Measurements from ENCODE around the gene ADARB2. TPM values are rescaled to one million over a fixed set of nuclear protein-coding genes. Genes with fewer than 3 reads are reported as not detected.

The ADARB2 gene
- total RNA-seq, 2 experiments from 2014 or later = 0.17 to 0.30 TPM

DNA sequence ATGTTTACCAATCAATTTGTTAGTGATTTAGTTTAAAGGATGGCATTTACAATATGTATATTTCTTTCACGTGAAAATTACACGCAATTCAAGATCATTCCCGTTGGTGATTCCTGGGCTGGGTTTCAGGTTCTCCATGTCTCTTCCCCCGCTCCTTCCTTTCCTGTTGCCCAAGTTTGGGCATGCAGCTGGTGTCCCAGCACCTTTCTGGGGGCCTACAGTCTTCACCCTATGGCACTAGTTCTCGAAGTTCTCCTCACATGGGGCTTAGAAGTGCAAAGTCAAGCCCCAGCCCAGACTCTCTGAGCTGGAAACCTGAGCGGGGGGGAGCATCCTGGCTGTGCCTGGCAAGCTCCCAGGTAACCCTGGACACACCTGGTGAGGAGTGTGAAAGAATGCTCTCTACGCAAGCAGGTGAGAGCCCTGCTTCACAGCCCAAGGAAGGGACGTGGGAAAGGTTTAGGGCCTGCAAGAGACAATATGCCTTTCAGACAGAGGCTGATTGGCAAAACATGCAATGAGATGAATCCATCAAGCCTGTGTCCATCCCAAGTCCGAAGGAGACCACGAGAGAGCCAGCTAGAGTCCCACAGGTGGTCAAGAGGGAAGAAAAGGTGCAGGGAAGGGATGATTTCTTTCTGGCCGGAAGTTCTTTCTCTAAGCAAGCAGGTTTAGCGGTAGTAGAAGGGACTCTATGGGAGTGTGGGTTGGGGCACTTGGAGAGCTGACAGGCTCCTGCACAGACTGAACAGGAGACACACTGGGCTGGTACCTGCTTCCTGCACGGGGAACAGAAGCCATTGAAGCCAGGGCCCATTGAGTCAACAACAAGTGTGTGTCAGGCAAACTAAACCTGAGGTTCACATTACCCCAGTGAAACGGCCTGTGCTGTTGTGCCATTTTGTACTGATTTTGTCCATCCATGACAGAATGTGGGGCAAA is 131.1 kb downstream of the ADARB2 start:
- CTCF ChIA-PET = no interaction called here
- Mint-ChIP-seq H3K27me3 (peaks cover 17% of the 10 kb centered on the region), H3K36me3 (ENCODE audit: low read depth) (no peaks in the 10 kb centered on the region), H3K4me1 (no peaks in the 10 kb centered on the region), H3K9me3 (peaks cover 4% of the 10 kb centered on the region), H3K27ac (no peak overlapping the region), H3K4me3 (no peak overlapping the region)
- DNase-seq = no peak
- POLR2A ChIA-PET = no interaction called here

- POLR2A ChIA-PET = no interaction called here
- Mint-ChIP-seq H3K27ac (no peak overlapping the region), H3K4me1 (no peaks in the 10 kb centered on the region), H3K9me3 (peaks cover 4% of the 10 kb centered on the region), H3K27me3 (peaks cover 15% of the 10 kb centered on the region), H3K4me3 (no peak overlapping the region), H3K36me3 (ENCODE audit: low read depth) (no peaks in the 10 kb centered on the region)
- no peak for DNase-seq
- CTCF ChIA-PET = no interaction called here
Measured at GRCh38 chr10:1605121-1605520, 132.2 kb downstream of the ADARB2 start.

DNA sequence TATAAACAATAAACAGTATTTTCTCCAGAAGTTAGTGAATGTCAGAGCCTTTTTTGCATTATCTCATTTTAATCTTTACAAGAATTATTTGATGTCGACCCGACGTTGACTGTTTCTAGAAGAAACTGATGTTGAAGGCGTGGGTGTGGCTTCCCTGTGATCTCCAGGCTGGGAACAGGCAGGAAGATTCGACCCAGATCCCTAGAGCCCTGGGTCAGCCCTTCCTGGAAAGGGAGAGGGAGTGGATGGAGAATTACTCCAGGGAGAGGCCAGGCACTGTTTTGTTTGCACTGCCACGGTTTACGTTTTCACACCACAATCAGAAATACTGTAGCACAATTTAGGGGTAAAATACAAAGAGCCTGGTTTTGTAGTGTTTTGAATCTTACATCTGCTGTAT is 133.1 kb downstream of the ADARB2 start:
- Mint-ChIP-seq H3K27ac (no peak overlapping the region), H3K27me3 (peaks cover 12% of the 10 kb centered on the region), H3K4me1 (no peaks in the 10 kb centered on the region), H3K36me3 (ENCODE audit: low read depth) (no peaks in the 10 kb centered on the region), H3K4me3 (no peak overlapping the region), H3K9me3 (peaks cover 4% of the 10 kb centered on the region)
- no peak for DNase-seq
- ChIA-PET POLR2A (no interaction called here), CTCF (interaction anchor here (0.7 kb wide), 1 partner anchor 229 kb away, joined by 3 read pairs; no protein-coding TSS in a partner anchor)

DNA sequence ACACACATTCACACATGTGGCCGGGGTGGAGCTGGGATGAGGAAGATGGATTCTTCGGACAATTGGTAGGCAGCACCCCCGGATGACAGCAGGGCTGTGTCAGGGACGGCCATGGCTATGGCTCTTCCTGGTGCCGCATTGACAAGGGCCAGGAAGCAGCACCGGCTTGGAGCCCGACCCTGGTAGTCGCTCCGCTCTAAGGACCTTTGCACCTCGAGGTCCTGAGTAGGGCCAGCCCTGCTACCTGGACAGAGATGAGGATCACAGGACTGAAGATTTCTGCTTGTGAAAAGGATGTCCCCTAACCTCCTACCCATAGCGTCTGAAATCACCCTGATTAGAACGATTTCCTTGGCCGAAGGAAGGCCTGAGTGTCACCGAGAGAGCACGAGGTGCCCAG is 134.1 kb downstream of the ADARB2 start:
- no peak overlapping the region for H3K27ac Mint-ChIP-seq
- POLR2A ChIA-PET = no interaction called here
- no peak for DNase-seq
- CTCF ChIA-PET = no interaction called here
- H3K4me1 Mint-ChIP-seq = no peaks in the 10 kb centered on the region
- H3K9me3 Mint-ChIP-seq = peaks cover 4% of the 10 kb centered on the region
- no peaks in the 10 kb centered on the region for H3K36me3 Mint-ChIP-seq (ENCODE audit: low read depth)
- peaks cover 5% of the 10 kb centered on the region for H3K27me3 Mint-ChIP-seq
- no peak overlapping the region for H3K4me3 Mint-ChIP-seq

DNA sequence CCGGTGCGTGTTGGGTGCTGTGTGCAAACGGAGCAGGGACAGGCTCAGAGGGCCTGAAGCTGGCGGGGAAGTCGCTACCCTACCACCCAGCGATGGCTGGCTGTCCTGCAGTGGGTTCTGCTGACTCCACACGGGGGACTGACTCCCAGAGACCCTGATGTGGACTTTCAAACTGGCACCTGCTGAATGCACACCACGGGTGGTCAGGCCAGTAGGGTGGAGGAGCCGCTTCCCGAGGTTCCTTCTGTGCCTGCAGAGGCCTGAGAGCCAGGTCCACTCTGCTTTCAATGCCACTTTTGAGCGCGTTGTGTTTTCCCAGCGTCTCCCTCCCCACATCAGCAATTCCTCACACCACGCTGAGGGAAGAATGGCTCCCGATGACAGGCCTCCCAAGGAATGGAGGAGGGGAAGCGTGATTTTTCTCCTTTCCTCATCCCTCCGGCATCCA is 135.3 kb downstream of the ADARB2 start:
- ChIA-PET POLR2A (no interaction called here), CTCF (no interaction called here)
- Mint-ChIP-seq H3K36me3 (ENCODE audit: low read depth) (no peaks in the 10 kb centered on the region), H3K9me3 (peaks cover 4% of the 10 kb centered on the region), H3K4me1 (no peaks in the 10 kb centered on the region), H3K27ac (no peak overlapping the region), H3K27me3 (peaks cover 1% of the 10 kb centered on the region), H3K4me3 (no peak overlapping the region)
- DNase-seq = no peak

DNA sequence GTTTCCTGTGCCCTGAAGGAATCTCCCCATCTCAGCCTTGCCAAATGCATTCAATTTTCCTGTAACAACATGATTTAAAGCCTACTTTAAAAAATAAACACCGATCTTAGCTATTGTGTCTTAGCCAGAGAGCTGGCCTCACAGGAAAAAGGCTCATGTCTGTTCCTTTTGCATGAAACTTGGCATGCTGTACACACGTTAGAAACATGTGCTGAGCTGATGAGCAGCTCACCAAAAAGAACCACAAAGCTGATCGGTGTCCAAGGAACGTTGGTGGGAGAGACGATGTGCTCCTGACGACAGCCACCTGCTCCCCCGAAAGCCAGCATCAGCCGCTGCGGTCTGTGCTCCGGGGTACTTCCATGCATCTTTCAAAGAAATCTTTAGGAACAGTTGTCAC is 135.9 kb downstream of the ADARB2 start:
- no peaks in the 10 kb centered on the region for H3K27me3 Mint-ChIP-seq
- H3K36me3 Mint-ChIP-seq (ENCODE audit: low read depth) = no peaks in the 10 kb centered on the region
- no peak overlapping the region for H3K27ac Mint-ChIP-seq
- H3K4me3 Mint-ChIP-seq = no peak overlapping the region
- no peak for DNase-seq
- no peaks in the 10 kb centered on the region for H3K4me1 Mint-ChIP-seq
- ChIA-PET POLR2A (no interaction called here), CTCF (no interaction called here)
- peaks cover 4% of the 10 kb centered on the region for H3K9me3 Mint-ChIP-seq

DNA sequence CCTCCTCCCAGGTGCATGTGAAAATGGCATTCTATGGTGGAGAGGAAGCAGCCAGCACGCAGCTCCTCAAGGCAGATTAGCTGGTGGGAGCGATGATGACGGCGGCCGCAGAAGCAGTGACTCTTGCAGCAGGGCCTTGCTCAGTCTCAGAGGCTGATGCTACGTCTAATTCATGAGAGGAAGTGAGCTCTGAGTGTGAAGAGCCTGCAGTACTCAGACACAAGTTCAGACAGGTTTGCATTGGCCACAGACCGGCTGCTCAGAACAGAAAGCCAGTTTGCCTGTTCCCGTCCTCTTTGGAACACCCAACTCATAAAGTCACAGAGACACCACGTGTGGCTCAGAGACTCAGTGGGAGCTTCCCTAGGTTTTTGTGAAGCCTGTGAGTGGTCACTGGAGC is 136.5 kb downstream of the ADARB2 start:
- Mint-ChIP-seq H3K9me3 (peaks cover 4% of the 10 kb centered on the region), H3K27me3 (no peaks in the 10 kb centered on the region), H3K4me3 (no peak overlapping the region), H3K36me3 (ENCODE audit: low read depth) (no peaks in the 10 kb centered on the region), H3K4me1 (no peaks in the 10 kb centered on the region), H3K27ac (no peak overlapping the region)
- ChIA-PET CTCF (no interaction called here), POLR2A (no interaction called here)
- DNase-seq = no peak

- Mint-ChIP-seq H3K27me3 (no peaks in the 10 kb centered on the region), H3K4me1 (no peaks in the 10 kb centered on the region), H3K36me3 (ENCODE audit: low read depth) (no peaks in the 10 kb centered on the region), H3K27ac (no peak overlapping the region), H3K9me3 (peaks cover 4% of the 10 kb centered on the region), H3K4me3 (no peak overlapping the region)
- ChIA-PET POLR2A (no interaction called here), CTCF (no interaction called here)
- DNase-seq = no peak
Measured at GRCh38 chr10:1598393-1599153, 138.8 kb downstream of the ADARB2 start.

DNA sequence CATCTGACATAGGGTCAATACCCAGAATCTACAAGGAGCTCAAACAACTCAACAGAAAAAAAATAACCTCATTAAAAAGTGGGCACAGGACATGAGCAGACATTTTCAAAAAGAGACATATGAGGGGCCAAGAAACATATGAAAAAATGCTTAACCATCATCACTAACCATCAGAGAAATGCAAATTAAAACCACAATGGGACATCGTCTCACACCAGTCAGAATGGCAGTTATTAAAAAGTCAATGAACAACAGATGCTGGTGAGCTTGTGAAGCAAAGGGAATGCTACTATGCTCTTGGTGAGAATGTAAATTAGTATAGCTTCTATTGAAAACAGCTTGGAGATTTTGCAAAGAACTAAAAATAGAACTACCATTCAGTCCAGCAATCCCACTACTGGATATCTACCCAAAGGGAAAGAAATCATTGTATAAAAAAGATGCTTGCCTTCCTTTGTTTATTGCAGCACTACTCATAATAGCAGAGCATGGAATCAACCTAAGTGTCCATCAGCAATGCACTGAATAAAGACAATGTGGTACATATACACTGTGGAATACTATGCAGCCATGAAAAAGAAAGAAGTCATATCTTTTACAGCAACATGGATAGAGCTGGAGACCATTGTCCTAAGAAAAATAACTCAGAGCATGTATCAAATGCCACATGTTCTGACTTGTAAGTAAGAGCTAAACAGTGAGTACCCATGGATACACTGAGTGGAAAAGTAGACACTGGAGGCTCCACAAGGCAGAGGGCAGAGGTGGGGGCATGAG is 139.8 kb downstream of the ADARB2 start:
- no peak for DNase-seq
- H3K36me3 Mint-ChIP-seq (ENCODE audit: low read depth) = no peaks in the 10 kb centered on the region
- H3K4me3 Mint-ChIP-seq = no peak overlapping the region
- H3K27ac Mint-ChIP-seq = no peak overlapping the region
- H3K27me3 Mint-ChIP-seq = no peaks in the 10 kb centered on the region
- H3K9me3 Mint-ChIP-seq = no peaks in the 10 kb centered on the region
- POLR2A ChIA-PET = no interaction called here
- CTCF ChIA-PET = no interaction called here
- no peaks in the 10 kb centered on the region for H3K4me1 Mint-ChIP-seq

GRCh38 chr10:1596482-1597099 is 140.7 kb downstream of the ADARB2 start:
- H3K9me3 Mint-ChIP-seq = no peaks in the 10 kb centered on the region
- POLR2A ChIA-PET = no interaction called here
- CTCF ChIA-PET = interaction anchor here (0.5 kb wide), 1 partner anchor 33 kb away, joined by 3 read pairs; no protein-coding TSS in a partner anchor
- H3K36me3 Mint-ChIP-seq (ENCODE audit: low read depth) = no peaks in the 10 kb centered on the region
- H3K4me1 Mint-ChIP-seq = no peaks in the 10 kb centered on the region
- no peaks in the 10 kb centered on the region for H3K27me3 Mint-ChIP-seq
- H3K27ac Mint-ChIP-seq = no peak overlapping the region
- no peak overlapping the region for H3K4me3 Mint-ChIP-seq
- no peak for DNase-seq

DNA sequence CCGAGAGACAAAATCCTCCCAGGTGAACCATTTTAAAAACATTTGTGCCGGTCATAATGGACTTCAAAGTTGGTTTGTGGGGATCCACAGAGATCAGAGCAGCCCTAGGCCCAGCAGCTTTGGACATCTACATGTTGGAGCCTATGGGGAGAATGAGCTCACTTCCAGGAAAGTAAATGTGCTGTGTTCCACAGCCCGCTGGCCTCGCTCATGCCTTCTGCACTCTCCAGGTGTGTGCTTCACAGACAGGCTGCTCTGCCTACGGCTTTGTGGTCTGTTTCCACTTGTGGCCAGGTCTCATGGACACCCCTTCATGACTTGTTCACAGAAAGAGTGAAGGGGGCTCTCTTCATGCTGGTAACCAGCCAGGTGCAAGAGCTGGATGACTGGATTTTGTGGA is 141.6 kb downstream of the ADARB2 start:
- ChIA-PET CTCF (no interaction called here), POLR2A (no interaction called here)
- no peaks in the 10 kb centered on the region for H3K4me1 Mint-ChIP-seq
- H3K27me3 Mint-ChIP-seq = no peaks in the 10 kb centered on the region
- DNase-seq = no peak
- no peak overlapping the region for H3K27ac Mint-ChIP-seq
- no peaks in the 10 kb centered on the region for H3K36me3 Mint-ChIP-seq (ENCODE audit: low read depth)
- no peak overlapping the region for H3K4me3 Mint-ChIP-seq
- H3K9me3 Mint-ChIP-seq = no peaks in the 10 kb centered on the region

DNA sequence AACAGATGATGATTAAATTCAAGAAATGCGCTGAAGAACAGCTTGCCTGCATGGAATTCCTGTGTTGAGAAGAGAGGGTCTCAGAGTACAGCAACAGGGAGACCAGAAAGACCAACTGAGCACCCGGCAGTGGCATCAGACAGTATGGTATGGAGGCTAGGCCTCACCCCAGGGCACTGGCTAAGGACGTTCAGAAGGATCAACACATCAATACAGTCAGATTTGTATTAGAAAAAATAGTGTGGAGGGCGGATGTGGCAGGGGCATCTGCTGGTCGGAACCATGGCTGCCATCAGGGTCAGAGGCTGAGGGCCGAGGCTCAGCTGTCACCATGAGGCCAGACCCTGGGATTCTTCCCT is 142.1 kb downstream of the ADARB2 start:
- DNase-seq = no peak
- CTCF ChIA-PET = no interaction called here
- H3K9me3 Mint-ChIP-seq = no peaks in the 10 kb centered on the region
- H3K4me3 Mint-ChIP-seq = no peak overlapping the region
- H3K36me3 Mint-ChIP-seq (ENCODE audit: low read depth) = no peaks in the 10 kb centered on the region
- POLR2A ChIA-PET = no interaction called here
- no peaks in the 10 kb centered on the region for H3K4me1 Mint-ChIP-seq
- H3K27me3 Mint-ChIP-seq = no peaks in the 10 kb centered on the region
- no peak overlapping the region for H3K27ac Mint-ChIP-seq

All from activated CD4-positive, alpha-beta T cell treated with anti-CD3 and anti-CD28 coated beads, Interleukin-2, amount 10 ng/mL, durations not matched to agents 7 days and 5 days (primary cell).